Lower lobe of right lung (tissue), 2 donors: Measurements from ENCODE around the gene LMCD1. TPM values are rescaled to one million over a fixed set of nuclear protein-coding genes. Genes with fewer than 3 reads are reported as not detected.

Source experiments
- ATAC-seq, 2 donors: fragments of 200-7000 bp; cut with Tn5 transposase; one replicate each; pipeline ENCODE4 v1.9.1; 2020 to 2022; ENCODE audit warnings: mild to moderate bottlenecking in 2 of 2, moderate library complexity in 2 of 2
- DNase-seq: peaks from one replicate; pipeline ENCODE4 v3.0.0-alpha.2; 2020
- H3K27ac ChIP-seq: fragments of 200-600 bp; one replicate; pipeline ENCODE4 v1.8.0; 2022
- H3K27me3 ChIP-seq: fragments of 200-600 bp; one replicate; pipeline ENCODE4 v1.8.0; 2022; ENCODE audit warnings: low read depth
- H3K36me3 ChIP-seq: fragments of 200-600 bp; one replicate; pipeline ENCODE4 v1.8.0; 2022; ENCODE audit warnings: mild to moderate bottlenecking
- H3K4me1 ChIP-seq: fragments of 200-600 bp; one replicate; pipeline ENCODE4 v1.8.0; 2022
- H3K4me3 ChIP-seq: fragments of 200-600 bp; one replicate; pipeline ENCODE4 v1.8.0; 2022; ENCODE audit warnings: mild to moderate bottlenecking
- H3K9me3 ChIP-seq: fragments of 200-600 bp; one replicate; pipeline ENCODE4 v1.8.0; 2022
- intact Hi-C: fragments of 100-400 bp; cut with DNase I; formaldehyde crosslinking; loops from one replicate; pipeline ENCODE4 v1.11.0; 2022
- total RNA-seq: library from RNA; stranded (reverse); fragmentation: NEBNext Ultra II Directional; extraction: Animal tissue kit (Norgen Biotek cat#: 25700); gene quantifications from one replicate; pipeline ENCODE4 v1.2.1, GENCODE V29; 2021
- TF ChIP-seq, protein P1 (sequence below): fragments of 200-600 bp; IDR thresholded peaks from one replicate; pipeline ENCODE4 v1.8.0; 2022; ENCODE audit warnings: antibody characterized with exemption, mild to moderate bottlenecking
- donor health status: DM: no; HTN: yes; CAD: no; lungs with severe emphysema.

Gene LMCD1
- total RNA-seq, 1 donor from 2014 or later: 93.6 TPM

DNA sequence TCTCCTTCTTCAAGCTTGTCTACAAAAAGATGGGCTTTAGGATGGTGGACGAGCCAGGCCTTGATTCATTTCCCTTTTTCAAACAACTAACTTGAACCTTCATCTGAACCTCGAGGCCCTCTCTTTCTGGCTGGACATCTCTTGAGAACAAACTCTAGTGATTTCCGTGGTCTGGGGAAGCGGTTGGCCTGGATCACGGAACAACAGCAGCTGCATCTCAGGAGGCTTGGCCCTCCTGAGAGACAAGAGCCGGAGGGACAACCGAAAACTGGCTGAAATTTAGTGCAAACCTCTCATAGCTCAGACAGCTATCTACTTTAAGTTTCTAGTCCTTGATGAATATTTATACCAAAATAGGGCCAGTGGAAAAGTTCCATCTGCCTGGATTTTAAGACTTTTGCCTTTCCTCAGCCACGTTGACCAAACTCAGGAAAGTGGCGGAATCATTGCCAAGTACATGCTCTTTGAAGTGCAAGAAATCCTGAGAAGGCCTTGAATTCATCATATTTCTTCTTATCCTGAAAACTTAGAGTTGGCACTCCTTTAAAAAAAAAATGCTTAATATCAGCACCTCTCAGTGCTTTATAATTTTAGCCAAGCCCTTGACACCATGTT lies 14.5 kb downstream of the LMCD1 start:
- H3K9me3 ChIP-seq: no peaks in the 10 kb centered on the region
- H3K4me1 ChIP-seq: peaks cover 54% of the 10 kb centered on the region
- peak overlapping the region; percentile 33 for H3K27ac ChIP-seq
- H3K4me3 ChIP-seq: no peak overlapping the region
- H3K36me3 ChIP-seq: peaks cover 15% of the 10 kb centered on the region
- DNase-seq (no peak), ATAC-seq (no peak)
- intact Hi-C loops: no loop called here
- H3K27me3 ChIP-seq: no peaks in the 10 kb centered on the region
- TF ChIP-seq, protein P1, sequence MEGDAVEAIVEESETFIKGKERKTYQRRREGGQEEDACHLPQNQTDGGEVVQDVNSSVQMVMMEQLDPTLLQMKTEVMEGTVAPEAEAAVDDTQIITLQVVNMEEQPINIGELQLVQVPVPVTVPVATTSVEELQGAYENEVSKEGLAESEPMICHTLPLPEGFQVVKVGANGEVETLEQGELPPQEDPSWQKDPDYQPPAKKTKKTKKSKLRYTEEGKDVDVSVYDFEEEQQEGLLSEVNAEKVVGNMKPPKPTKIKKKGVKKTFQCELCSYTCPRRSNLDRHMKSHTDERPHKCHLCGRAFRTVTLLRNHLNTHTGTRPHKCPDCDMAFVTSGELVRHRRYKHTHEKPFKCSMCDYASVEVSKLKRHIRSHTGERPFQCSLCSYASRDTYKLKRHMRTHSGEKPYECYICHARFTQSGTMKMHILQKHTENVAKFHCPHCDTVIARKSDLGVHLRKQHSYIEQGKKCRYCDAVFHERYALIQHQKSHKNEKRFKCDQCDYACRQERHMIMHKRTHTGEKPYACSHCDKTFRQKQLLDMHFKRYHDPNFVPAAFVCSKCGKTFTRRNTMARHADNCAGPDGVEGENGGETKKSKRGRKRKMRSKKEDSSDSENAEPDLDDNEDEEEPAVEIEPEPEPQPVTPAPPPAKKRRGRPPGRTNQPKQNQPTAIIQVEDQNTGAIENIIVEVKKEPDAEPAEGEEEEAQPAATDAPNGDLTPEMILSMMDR: no peak

DNA sequence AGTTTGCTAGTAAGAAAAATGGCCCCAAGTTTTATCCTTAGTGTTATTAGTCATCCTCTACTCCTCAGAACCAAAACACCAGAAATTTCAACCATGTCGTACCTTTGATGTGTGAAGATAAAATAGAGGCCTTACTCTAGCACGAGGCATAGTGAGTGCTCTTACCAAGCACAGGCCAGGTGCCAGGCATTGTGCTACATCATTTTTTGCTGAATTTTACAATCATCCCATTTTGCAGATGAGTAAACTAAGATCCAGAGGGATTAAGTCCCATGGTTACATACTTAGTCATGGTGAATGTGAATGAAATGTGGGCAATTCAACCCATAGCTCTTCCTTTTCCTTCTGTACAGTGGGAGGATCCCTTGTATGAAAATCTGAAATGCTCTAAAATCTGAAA lies 15.2 kb downstream of the LMCD1 start:
- Histone ChIP-seq H3K9me3 (no peaks in the 10 kb centered on the region), H3K4me3 (no peak overlapping the region), H3K27me3 (no peaks in the 10 kb centered on the region), H3K4me1 (peaks cover 59% of the 10 kb centered on the region), H3K36me3 (peaks cover 8% of the 10 kb centered on the region), H3K27ac (no peak overlapping the region)
- DNase-seq (no peak), ATAC-seq (no peak)
- intact Hi-C loops: no loop called here
- TF ChIP-seq, protein P1: no peak

DNA sequence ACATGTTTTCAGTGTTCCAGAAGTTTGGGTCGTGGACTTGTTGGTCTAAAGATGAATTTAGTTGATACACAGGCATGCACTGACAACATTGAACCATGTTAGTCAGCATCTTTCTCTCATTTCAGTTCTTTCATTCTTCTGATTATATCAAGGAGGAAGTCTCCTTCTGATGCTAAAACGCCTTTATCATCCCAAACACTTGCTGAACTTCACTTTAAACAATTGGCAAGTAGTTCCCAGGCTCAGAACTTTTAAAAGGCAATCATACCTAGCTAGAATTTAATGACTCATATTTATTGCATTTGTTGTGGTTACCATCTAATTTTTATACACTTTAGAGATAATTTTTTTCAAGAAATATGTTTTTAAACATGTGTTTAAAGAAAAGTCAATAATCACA lies 15.9 kb downstream of the LMCD1 start:
- H3K36me3 ChIP-seq: peaks cover 5% of the 10 kb centered on the region
- peaks cover 64% of the 10 kb centered on the region for H3K4me1 ChIP-seq
- no peak overlapping the region for H3K27ac ChIP-seq
- no peaks in the 10 kb centered on the region for H3K27me3 ChIP-seq
- DNase-seq (no peak), ATAC-seq (no peak)
- H3K9me3 ChIP-seq: no peaks in the 10 kb centered on the region
- intact Hi-C loops: no loop called here
- TF ChIP-seq, protein P1: no peak
- no peak overlapping the region for H3K4me3 ChIP-seq

DNA sequence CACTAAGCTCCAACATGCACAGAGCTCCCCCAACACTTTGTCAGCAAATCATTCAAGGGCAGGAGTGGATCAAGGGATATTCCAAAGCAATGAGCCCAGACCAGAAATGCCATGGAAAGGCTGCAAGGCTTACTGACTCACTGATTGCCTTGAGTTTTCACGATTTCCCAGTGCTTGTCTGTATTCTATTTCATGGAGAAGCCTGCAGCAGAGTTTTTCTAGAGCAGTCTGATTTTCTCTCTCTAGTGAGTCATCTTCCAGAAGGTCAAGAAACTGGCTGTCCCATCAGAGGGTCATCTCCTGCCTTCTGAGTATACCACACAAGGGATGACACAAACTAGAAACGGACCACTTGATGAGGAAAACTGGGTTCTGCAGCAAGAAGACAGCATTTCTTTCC lies 16.5 kb downstream of the LMCD1 start:
- no peak for DNase-seq
- intact Hi-C loops: no loop called here
- Histone ChIP-seq H3K9me3 (no peaks in the 10 kb centered on the region), H3K4me1 (peaks cover 70% of the 10 kb centered on the region), H3K27ac (no peak overlapping the region), H3K27me3 (no peaks in the 10 kb centered on the region), H3K4me3 (no peak overlapping the region), H3K36me3 (peaks cover under 1% of the 10 kb centered on the region)
- TF ChIP-seq, protein P1: no peak
- no peak for ATAC-seq

DNA sequence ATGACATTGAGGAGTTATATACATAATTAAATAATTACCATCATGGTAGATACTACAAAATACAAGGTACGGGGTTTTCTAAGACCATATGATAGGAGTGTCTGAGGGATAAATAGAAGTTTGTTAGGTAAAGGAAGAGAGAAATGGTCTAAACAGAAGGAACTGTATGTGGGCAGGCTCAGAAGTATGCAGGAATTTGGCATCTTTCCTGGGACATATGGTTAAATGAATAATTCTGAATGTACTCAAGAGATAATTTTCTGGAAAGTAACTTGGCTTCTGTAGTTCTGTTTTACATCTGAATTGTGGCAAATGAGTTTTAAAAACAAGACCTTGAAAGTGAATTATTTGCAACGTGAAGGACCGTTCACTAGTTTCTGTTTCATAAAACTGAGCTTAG lies 17.5 kb downstream of the LMCD1 start:
- Histone ChIP-seq H3K27ac (no peak overlapping the region), H3K4me3 (no peak overlapping the region), H3K4me1 (peaks cover 78% of the 10 kb centered on the region), H3K27me3 (no peaks in the 10 kb centered on the region), H3K9me3 (no peaks in the 10 kb centered on the region), H3K36me3 (no peaks in the 10 kb centered on the region)
- TF ChIP-seq, protein P1: no peak
- DNase-seq: no peak
- ATAC-seq: no peak
- intact Hi-C loops: no loop called here
